Measurements from ENCODE around the gene SPINK8.

DNA sequence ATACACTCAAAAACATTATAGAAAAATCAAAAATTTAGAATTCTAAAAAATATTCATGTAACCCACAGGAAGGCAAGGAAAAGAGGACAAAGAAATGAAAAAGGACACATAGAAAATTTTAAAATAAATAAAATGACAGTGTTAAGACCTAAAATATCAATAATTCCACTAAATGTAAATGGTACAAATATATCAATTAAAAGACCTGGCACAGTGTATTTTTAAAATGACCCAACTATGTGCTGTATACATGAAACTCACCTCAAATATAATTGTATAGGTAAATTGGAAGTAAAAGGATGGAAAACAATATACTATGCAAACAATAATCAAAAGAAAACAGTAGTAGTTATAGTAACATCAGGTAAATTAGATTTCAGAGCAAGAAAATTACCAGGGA, 28.5 kb upstream of the SPINK8 start:
- TF ChIP-seq, protein P1, sequence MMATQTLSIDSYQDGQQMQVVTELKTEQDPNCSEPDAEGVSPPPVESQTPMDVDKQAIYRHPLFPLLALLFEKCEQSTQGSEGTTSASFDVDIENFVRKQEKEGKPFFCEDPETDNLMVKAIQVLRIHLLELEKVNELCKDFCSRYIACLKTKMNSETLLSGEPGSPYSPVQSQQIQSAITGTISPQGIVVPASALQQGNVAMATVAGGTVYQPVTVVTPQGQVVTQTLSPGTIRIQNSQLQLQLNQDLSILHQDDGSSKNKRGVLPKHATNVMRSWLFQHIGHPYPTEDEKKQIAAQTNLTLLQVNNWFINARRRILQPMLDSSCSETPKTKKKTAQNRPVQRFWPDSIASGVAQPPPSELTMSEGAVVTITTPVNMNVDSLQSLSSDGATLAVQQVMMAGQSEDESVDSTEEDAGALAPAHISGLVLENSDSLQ (IDR thresholded peaks at IDR 0.05): no peak
- no peak for TF ChIP-seq SP1 (IDR thresholded peaks at IDR 0.05)
- no peak for TF ChIP-seq BHLHE40 (IDR thresholded peaks at IDR 0.05; ENCODE audit: borderline replicate concordance)
- no peak for TF ChIP-seq FOXM1 (IDR thresholded peaks at IDR 0.05; ENCODE audit: borderline replicate concordance)
- no peak for TF ChIP-seq FOXK2 (IDR thresholded peaks at IDR 0.05)
- TF ChIP-seq HDGF (IDR thresholded peaks at IDR 0.05; ENCODE audit: borderline replicate concordance): no peak
- no peak for TF ChIP-seq L3MBTL2 (conservative IDR thresholded peaks at IDR 0.05)
- no peak for TF ChIP-seq LEF1 (IDR thresholded peaks at IDR 0.05; ENCODE audit: borderline replicate concordance)
- no peak for TF ChIP-seq ELF4 (IDR thresholded peaks at IDR 0.05)
- TF ChIP-seq SUZ12 (IDR thresholded peaks at IDR 0.05): no peak
- TF ChIP-seq ZNF384 (IDR thresholded peaks at IDR 0.05): no peak

Measured in HEK293T (cell line).